K562 (cell line): ENCODE data around the gene PPARGC1A. TPM values are rescaled to one million over a fixed set of nuclear protein-coding genes. Genes with fewer than 3 reads are reported as not detected.

Source experiments
- ATAC-seq: fragments of 200-7000 bp; cut with Tn5 transposase; 3 replicates; pipeline ENCODE4 v1.9.1; 2020; ENCODE audit warnings: moderate library complexity
- BruUV-seq: library from RNA; stranded (reverse); fragments of 400-500 nt; replicated peaks from 2 replicates; lab custom pipeline; 2021; lab: Mats Ljungman, UMichigan
- CTCF ChIA-PET: fragments of 300-600 bp; formaldehyde crosslinking; extraction: SDS; loops from one replicate; lab custom pipeline; 2021; ENCODE audit warnings: low intra/inter-chr PET ratio; lab: Yijun Ruan, JAX
- POLR2A ChIA-PET: fragments of 300-600, 350-650 bp; sonication (Branson Sonifier 250); formaldehyde crosslinking; extraction: SDS; loops from one replicate; lab custom pipeline; 2021; ENCODE audit warnings: antibody characterized with exemption, inconsistent platforms; lab: Yijun Ruan, JAX
- DNase-seq, 4 experiments: peaks; one replicate each; pipeline versions ENCODE4 v3.0.0 to v3.0.0-alpha.2; 2011 to 2018; ENCODE audit warnings: low spot score in 3 of 4, mixed read lengths in 3 of 4; ENCODE audit errors: extremely low read depth in 1 of 4
- FAIRE-seq: peaks from 2 replicates; lab custom pipeline; 2011; peaks lifted over from hg19 to GRCh38; lab: Jason Lieb, UNC
- H2AFZ ChIP-seq: 2 replicates; pipeline ENCODE4 v1.6.0; 2011; ENCODE audit warnings: low read depth, low read length, control low read depth, inconsistent platforms
- H3K27ac ChIP-seq: fragments of 200-600 bp; 3 replicates; pipeline ENCODE4 v1.8.0; 2011; ENCODE audit warnings: low read depth, mild to moderate bottlenecking, control low read depth, inconsistent platforms, low read length, moderate library complexity, mixed read lengths; ENCODE audit errors: extremely low read depth
- H3K27me3 ChIP-seq, 2 experiments: fragments of 300-600 bp in 1 of 2; 2 replicates in 1 of 2; 3 replicates in 1 of 2; pipeline versions ENCODE4 v1.6.0 to v1.8.0; 2011; ENCODE audit warnings: inconsistent platforms in 2 of 2, low read length in 2 of 2, mild to moderate bottlenecking in 1 of 2, mixed read lengths in 1 of 2, moderate library complexity in 1 of 2; ENCODE audit not compliant: control insufficient read depth in 2 of 2, insufficient read depth in 2 of 2
- H3K36me3 ChIP-seq: fragments of 300-600 bp; 3 replicates; pipeline ENCODE4 v1.8.0; 2011; ENCODE audit warnings: mild to moderate bottlenecking, low read length, inconsistent platforms; ENCODE audit not compliant: control insufficient read depth, insufficient read depth
- H3K4me1 ChIP-seq, 2 experiments: fragments of 200-600 bp in 1 of 2; replicated peaks in 1 of 2; 2 replicates in 1 of 2; 3 replicates in 1 of 2; pipeline versions ENCODE4 v1.5.1 to v1.8.0; 2011; ENCODE audit warnings: inconsistent platforms in 2 of 2, low read length in 2 of 2, mild to moderate bottlenecking in 1 of 2, mixed read lengths in 1 of 2, moderate library complexity in 1 of 2; ENCODE audit not compliant: control insufficient read depth in 2 of 2, insufficient read depth in 2 of 2
- H3K4me2 ChIP-seq: 2 replicates; pipeline ENCODE4 v1.6.1; 2011; ENCODE audit warnings: low read length, control low read depth, inconsistent platforms, mixed read lengths; ENCODE audit not compliant: insufficient read depth
- H3K4me3 ChIP-seq: fragments of 200-600 bp; sonication (generic), shearing (Covaris generic); 2 replicates; pipeline ENCODE4 v1.5.1; 2016; ENCODE audit warnings: control low read depth, inconsistent platforms
- H3K79me2 ChIP-seq: fragments of 200-600 bp; 3 replicates; pipeline ENCODE4 v1.8.0; 2011; ENCODE audit warnings: low read length, inconsistent platforms; ENCODE audit not compliant: control insufficient read depth, insufficient read depth
- H3K9ac ChIP-seq, 2 experiments: 2 replicates each; pipeline versions ENCODE4 v1.6.0 to v1.6.1; 2011; ENCODE audit warnings: low read depth in 2 of 2, low read length in 2 of 2, control low read depth in 1 of 2, inconsistent platforms in 1 of 2, mild to moderate bottlenecking in 1 of 2, mixed read lengths in 1 of 2; ENCODE audit not compliant: insufficient read depth in 1 of 2
- H3K9me1 ChIP-seq: one replicate; pipeline ENCODE4 v1.6.0; 2011; ENCODE audit warnings: inconsistent platforms, mild to moderate bottlenecking, low read length, moderate library complexity; ENCODE audit not compliant: control insufficient read depth, insufficient read depth
- H3K9me3 ChIP-seq: replicated peaks from 2 replicates; pipeline ENCODE4 v1.5.1; 2011; ENCODE audit warnings: low read depth, low read length, inconsistent platforms; ENCODE audit not compliant: control insufficient read depth, insufficient read depth
- H4K20me1 ChIP-seq: replicated peaks from 2 replicates; pipeline ENCODE4 v1.6.1; 2011; ENCODE audit warnings: low read length, inconsistent platforms, mixed read lengths; ENCODE audit not compliant: control insufficient read depth, insufficient read depth
- BRF2 ChIP-seq: IDR thresholded peaks from 3 replicates; pipeline ENCODE4 v1.6.1; 2011; ENCODE audit warnings: borderline replicate concordance, mild to moderate bottlenecking; ENCODE audit not compliant: insufficient read length, insufficient read depth
- HCFC1 ChIP-seq: IDR thresholded peaks from 2 replicates; pipeline ENCODE4 v1.6.1; 2012; ENCODE audit warnings: low read depth, low read length, improper control_type of control experiment
- KAT8 ChIP-seq: fragments of 450-650 bp; IDR thresholded peaks from 2 replicates; pipeline ENCODE4 v1.6.1; 2016; ENCODE audit warnings: low read depth, mild to moderate bottlenecking
- KDM5B ChIP-seq: fragments of 200-600 bp; sonication (generic); IDR thresholded peaks from 2 replicates; pipeline ENCODE4 v1.6.1; 2012; ENCODE audit warnings: low read depth, mild to moderate bottlenecking, moderate library complexity, low read length, control low read depth, inconsistent platforms; ENCODE audit not compliant: insufficient replicate concordance
- KHSRP ChIP-seq: fragments of 450-650 bp; IDR thresholded peaks from 2 replicates; pipeline ENCODE4 v1.6.1; 2017
- MAFG ChIP-seq: fragments of 450-650 bp; conservative IDR thresholded peaks from 2 replicates; pipeline ENCODE4 v1.6.1; 2016; ENCODE audit warnings: missing genetic modification characterization, missing compliant biosample characterization
- MIER1 ChIP-seq: fragments of 450-650 bp; IDR thresholded peaks from 2 replicates; pipeline ENCODE4 v1.6.1; 2016; ENCODE audit warnings: antibody characterized with exemption, mild to moderate bottlenecking, low read depth
- PHB2 ChIP-seq: fragments of 450-650 bp; IDR thresholded peaks from 2 replicates; pipeline ENCODE4 v1.6.1; 2017; ENCODE audit warnings: low read depth
- TBP ChIP-seq: optimal IDR thresholded peaks from 2 replicates; pipeline ENCODE3; 2011; ENCODE audit warnings: low read depth, low read length, improper control_type of control experiment
- TCFL5 ChIP-seq: fragments of 250-450 bp; sonication (Bioruptor Pico); conservative IDR thresholded peaks from 2 replicates; pipeline ENCODE4 v1.6.1; 2021; ENCODE audit warnings: mild to moderate bottlenecking, moderate library complexity, matching md5 sums
- VEZF1 ChIP-seq: fragments of 200-800 bp; sonication (Bioruptor generic); IDR thresholded peaks from 2 replicates; pipeline ENCODE4 v1.6.1; 2017; ENCODE audit warnings: missing genetic modification characterization, missing compliant biosample characterization
- ZBTB26 ChIP-seq: fragments of 450-650 bp; formaldehyde crosslinking; IDR thresholded peaks from 2 replicates; pipeline ENCODE4 v1.4.0; 2022; ENCODE audit warnings: missing genetic modification characterization
- ZNF134 ChIP-seq: fragments of 250-450 bp; sonication (Bioruptor Pico); conservative IDR thresholded peaks from 2 replicates; pipeline ENCODE4 v1.4.0; 2020
- ZNF584 ChIP-seq: fragments of 200-800 bp; sonication (Bioruptor generic); IDR thresholded peaks from 2 replicates; pipeline ENCODE4 v1.6.1; 2016; ENCODE audit warnings: low read depth, mild to moderate bottlenecking, missing genetic modification characterization, missing compliant biosample characterization
- WGBS: fragments of 100-300 bp; shearing (Covaris generic); methylation state at CpG from one replicate; pipeline ENCODE4 v1.1.6; 2016; ENCODE audit warnings: low coverage, mixed read lengths; ENCODE audit not compliant: insufficient coverage; ENCODE audit errors: missing lambda C conversion rate; 5-methylcytosine and 5-hydroxymethylcytosine counted together
- in situ Hi-C: fragments of 300-500 bp; cut with MboI; formaldehyde crosslinking; loops from 4 replicates; pipeline ENCODE4 v1.15.0; 2018; ENCODE audit warnings: inconsistent platforms, mixed read lengths
- intact Hi-C: fragments of 100-400 bp; cut with micrococcal nuclease; formaldehyde crosslinking; loops from 2 replicates; pipeline ENCODE4 v1.14.2; 2022
- polyA plus RNA-seq, 8 experiments: library from polyadenylated mRNA; depleted of rRNA in 4 of 8; stranded (reverse) in 5 of 8; unstranded in 3 of 8; fragments of >200 nt; fragmentation: Nextera tagmentation in 2 of 8; fragmentation: Illumina TruSeq in 1 of 8; extraction: Ambion mirVana in 2 of 8; extraction: Trizol in 1 of 8; gene quantifications; 2 replicates each; pipeline versions ENCODE4 v1.2.1 to v1.2.3, GENCODE V29; 2011 to 2014; ENCODE audit warnings: inconsistent platforms in 1 of 8, missing spikeins in 1 of 8
- total RNA-seq, 7 experiments: library from RNA; depleted of rRNA in 6 of 7; stranded (reverse); fragments of >200 nt in 6 of 7; fragmentation: Illumina TruSeq in 2 of 7; extraction: Trizol in 2 of 7; gene quantifications; 2 replicates each; pipeline versions ENCODE4 v1.2.1 to v1.2.3, GENCODE V29; 2011 to 2021; ENCODE audit warnings: low replicate concordance in 1 of 7

PPARGC1A gene
- total and polyA plus RNA-seq, 9 of the 15 experiments (the other 6 are each of a cell fraction or from before 2014, with no cell fraction given): 0.02 TPM; not detected in 8

DNA sequence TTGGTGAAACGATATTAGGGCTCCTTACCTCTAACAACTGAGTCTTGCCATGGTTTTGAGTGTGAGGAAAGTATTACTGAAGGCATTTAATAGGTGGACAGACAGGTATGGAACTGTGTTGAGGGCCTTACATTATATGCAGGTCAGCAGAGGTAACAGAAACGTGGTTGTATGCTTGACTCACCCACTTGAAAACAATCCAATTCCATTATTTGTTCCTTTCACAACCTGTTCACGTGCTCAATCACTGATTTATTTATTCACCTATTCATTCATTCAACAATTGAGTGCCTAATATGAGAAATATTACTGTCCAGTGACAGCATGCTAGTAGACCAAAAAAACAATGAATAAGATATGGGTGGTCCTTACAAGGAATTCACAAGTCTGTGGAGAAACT, 33.3 kb upstream of the PPARGC1A start (continued):
- no peak for TF ChIP-seq ZBTB26 (CRISPR knock-in tag)
- no peak for TF ChIP-seq TCFL5 (CRISPR knock-in tag)

DNA sequence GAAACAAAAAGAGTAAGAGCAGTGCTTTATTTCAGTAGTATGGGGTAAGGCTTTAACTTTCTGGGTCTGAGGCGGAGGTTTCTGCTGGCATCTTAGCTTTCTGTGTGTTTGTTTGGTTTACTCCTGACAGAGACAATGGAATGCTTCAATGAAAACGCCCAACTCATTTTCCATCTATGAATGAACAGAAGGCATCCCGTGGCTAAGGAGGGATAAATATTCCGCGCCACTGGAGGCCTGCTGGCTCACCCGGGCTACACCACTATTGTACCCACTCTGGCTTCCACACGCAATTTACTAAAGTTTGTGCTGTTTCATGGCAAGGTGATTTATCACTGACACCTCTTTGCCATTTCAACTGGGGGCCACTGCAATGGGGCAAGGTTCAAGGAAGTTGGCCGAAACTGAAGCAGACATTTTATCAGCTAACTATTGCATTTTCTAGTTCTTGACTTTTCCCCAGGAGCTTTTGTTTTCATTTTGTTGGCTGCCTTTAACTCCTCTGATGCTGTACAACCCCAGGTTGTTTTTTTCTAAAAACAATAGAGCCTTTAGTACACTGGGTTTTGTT, 32.8 kb upstream of the PPARGC1A start:
- H2AFZ ChIP-seq: no peak overlapping the region
- ATAC-seq: no peak
- no peaks in the 10 kb centered on the region for H3K9me1 ChIP-seq
- no peak overlapping the region for H3K4me2 ChIP-seq
- no peak for FAIRE-seq
- intact Hi-C loops: no loop called here
- no peaks in the 10 kb centered on the region for H3K27me3 ChIP-seq
- in situ Hi-C loops: no loop called here
- H3K27ac ChIP-seq: no peak overlapping the region
- no peak for DNase-seq
- POLR2A ChIA-PET: no interaction called here
- no TSS peak for BruUV-seq
- H3K4me3 ChIP-seq: no peak overlapping the region
- 0% methylated on average over 8 of the region's 8 CpGs for WGBS
- H3K9me3 ChIP-seq: no peaks in the 10 kb centered on the region
- H4K20me1 ChIP-seq: no peaks in the 10 kb centered on the region
- no peaks in the 10 kb centered on the region for H3K79me2 ChIP-seq
- no peaks in the 10 kb centered on the region for H3K4me1 ChIP-seq
- CTCF ChIA-PET: no interaction called here
- H3K9ac ChIP-seq: no peak overlapping the region
- H3K36me3 ChIP-seq: no peaks in the 10 kb centered on the region
- TF ChIP-seq MAFG (tag) (no peak), VEZF1 (CRISPR knock-in tag) (no peak), MIER1 (no peak), TBP (no peak), BRF2 (no peak), KAT8 (no peak), ZNF134 (CRISPR knock-in tag) (no peak), KHSRP (no peak), KDM5B (no peak), HCFC1 (no peak), ZNF584 (CRISPR knock-in tag) (no peak), PHB2 (no peak)
